Measurements from ENCODE around the gene ANTXR1.

Gene ANTXR1

DNA sequence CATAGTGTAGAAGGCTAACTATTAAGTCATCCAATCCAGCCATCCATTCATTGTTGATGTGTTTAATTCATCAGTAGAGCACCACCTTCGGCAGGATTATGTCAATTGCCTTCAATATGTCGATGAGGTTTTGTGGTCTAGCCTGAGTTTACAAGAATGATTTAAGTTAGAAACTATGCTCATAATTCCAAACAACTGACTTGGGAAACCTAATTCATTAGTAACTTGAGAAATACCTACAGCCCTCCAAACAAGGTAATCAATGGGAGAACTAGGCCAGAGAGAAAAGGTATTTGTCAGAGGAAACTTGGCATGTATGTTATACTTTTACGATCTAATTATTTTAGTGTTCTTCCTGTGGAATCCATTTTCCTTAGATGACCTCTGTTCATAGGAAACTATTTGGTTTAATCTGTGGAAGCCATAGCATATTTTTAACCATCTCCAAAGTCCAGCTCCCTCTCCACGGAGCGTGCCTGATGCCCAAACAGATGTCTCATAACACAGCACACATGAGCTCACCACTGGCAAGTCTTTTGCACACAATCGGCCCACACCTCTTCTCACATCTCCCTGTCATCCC lies 225.6 kb downstream of the ANTXR1 start:
- H3K4me3 ChIP-seq (ENCODE audit: low read depth, low read length), result no peak overlapping the region
- TF ChIP-seq, protein P1, sequence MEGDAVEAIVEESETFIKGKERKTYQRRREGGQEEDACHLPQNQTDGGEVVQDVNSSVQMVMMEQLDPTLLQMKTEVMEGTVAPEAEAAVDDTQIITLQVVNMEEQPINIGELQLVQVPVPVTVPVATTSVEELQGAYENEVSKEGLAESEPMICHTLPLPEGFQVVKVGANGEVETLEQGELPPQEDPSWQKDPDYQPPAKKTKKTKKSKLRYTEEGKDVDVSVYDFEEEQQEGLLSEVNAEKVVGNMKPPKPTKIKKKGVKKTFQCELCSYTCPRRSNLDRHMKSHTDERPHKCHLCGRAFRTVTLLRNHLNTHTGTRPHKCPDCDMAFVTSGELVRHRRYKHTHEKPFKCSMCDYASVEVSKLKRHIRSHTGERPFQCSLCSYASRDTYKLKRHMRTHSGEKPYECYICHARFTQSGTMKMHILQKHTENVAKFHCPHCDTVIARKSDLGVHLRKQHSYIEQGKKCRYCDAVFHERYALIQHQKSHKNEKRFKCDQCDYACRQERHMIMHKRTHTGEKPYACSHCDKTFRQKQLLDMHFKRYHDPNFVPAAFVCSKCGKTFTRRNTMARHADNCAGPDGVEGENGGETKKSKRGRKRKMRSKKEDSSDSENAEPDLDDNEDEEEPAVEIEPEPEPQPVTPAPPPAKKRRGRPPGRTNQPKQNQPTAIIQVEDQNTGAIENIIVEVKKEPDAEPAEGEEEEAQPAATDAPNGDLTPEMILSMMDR (IDR thresholded peaks at IDR 0.05; ENCODE audit: borderline replicate concordance, insufficient read depth, low read depth, low read length), result no peak

DNA sequence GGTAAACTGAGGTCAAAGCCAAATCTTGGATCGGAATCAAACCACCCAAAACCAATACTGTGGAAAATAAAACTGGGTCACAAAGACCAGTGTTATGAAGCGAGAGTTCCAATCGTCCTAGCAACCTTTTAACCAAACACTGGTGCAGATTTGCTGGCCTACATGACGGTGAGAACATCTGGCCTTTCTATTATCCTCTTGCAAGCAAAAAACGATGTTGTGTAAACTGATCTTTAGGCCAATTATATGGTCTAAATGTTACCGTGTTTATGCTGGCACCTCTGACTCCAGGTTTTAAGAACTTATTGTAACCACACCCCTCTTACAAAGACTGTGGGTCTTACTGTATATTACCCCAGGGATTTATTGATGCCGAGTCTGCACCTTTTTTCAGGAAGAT lies 228.1 kb downstream of the ANTXR1 start:
- TF ChIP-seq, protein P1 (IDR thresholded peaks at IDR 0.05; ENCODE audit: borderline replicate concordance, insufficient read depth, low read depth, low read length), result no peak
- no peak overlapping the region for H3K4me3 ChIP-seq (ENCODE audit: low read depth, low read length)

DNA sequence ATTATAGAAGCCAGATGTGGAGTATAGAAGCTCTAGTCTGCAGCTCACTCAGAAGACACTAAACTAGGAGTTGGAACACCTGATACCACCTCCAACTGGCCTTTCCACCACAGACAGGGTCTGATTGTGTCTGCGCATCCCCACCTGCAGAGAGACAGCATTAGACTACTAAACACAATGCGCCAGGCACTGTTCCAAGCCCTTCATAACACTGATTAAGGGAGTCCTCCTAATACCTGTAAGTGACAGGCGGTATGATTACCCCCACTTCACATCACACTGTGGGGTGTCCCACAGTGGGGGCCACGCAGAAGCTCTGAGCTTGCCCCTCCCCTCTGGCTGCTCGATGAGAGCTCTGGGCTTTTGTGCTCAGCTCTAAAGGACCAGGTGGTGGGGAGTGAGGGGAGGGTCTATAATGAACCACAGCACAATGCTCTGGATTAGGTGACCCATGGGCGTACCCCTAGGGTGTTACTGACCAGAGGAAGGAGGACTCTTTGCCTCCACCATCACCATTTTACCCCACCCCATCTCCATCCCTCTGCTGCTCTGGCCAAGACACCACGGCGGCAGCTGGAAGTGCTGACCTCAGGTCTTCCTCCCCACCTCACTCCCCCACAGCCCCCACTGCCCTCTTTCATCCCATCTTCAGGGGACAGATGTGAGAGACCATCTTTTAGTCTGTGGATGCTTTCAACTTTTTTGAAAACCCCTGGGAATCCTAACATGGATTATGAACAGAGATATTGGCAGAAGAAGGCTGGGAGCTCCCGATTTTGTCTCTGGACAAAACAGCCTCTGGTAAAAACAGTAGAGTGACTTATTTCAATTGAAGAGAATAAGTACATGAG lies 228.9 kb downstream of the ANTXR1 start:
- no peak overlapping the region for H3K4me3 ChIP-seq (ENCODE audit: low read depth, low read length)
- TF ChIP-seq, protein P1 (IDR thresholded peaks at IDR 0.05; ENCODE audit: borderline replicate concordance, insufficient read depth, low read depth, low read length), result no peak

DNA sequence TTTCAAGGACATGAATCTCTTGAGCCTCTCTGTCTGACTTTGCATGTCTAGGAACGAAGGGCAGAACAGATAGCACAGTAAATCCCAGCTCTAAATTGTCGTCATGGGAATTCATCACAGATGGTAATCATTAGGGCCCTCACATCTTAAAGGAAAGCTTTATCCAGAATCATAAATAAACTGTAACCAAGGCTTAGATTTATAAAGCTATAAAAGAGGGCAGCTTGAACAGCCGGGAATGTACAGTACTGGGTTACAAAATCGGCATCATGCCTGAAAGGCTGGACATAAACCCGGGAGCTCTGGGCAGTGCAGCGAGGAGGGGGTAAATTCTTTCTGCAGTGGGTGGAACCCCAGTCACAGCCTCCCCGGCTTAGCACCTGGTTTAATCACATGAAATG lies 229.7 kb downstream of the ANTXR1 start:
- no peak overlapping the region for H3K4me3 ChIP-seq (ENCODE audit: low read depth, low read length)
- TF ChIP-seq, protein P1 (IDR thresholded peaks at IDR 0.05; ENCODE audit: borderline replicate concordance, insufficient read depth, low read depth, low read length), result no peak

DNA sequence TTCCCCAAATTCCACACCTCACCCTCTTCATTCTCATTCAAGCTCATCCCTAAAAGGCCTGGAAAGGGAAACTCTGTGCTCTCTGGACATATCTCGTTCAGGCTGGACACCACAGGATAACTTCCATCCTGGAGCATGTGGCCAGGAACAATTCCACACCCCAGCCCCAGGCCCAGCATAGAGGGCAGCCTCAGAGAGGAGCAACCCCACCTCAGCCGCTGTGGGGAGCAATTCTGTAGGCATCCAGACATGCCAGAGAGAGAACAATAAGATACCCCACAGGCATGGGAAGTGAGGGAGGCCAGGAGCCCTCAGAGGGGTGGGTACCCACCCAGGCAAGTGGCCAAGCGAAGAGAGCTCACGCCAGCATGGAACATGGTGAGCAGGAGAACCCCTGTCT lies 230.7 kb downstream of the ANTXR1 start:
- TF ChIP-seq, protein P1 (IDR thresholded peaks at IDR 0.05; ENCODE audit: borderline replicate concordance, insufficient read depth, low read depth, low read length), result no peak

DNA sequence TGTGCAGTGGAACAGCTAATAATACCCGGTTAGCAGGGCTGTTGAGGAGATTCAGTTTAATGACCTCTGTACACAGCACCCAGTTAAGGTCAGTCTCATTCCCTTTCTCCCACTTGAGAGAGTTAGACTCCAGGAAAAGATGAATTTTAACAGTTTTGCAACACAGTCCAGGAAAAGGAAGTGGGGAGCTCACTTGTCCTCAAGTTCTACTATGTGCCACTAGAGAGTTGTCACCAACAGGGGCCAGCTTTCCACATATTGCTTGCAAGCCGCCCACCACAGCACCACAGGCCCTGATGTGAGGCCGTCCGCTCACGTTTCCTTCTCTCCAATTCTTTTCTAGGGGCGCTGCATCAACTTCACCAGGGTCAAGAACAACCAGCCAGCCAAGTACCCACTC lies 231.9 kb downstream of the ANTXR1 start:
- TF ChIP-seq, protein P1 (IDR thresholded peaks at IDR 0.05; ENCODE audit: borderline replicate concordance, insufficient read depth, low read depth, low read length), result no peak

More for the DNA sequence above, 230.7 kb downstream of the ANTXR1 start:
- H3K4me3 ChIP-seq (ENCODE audit: low read depth, low read length), result no peak overlapping the region

DNA sequence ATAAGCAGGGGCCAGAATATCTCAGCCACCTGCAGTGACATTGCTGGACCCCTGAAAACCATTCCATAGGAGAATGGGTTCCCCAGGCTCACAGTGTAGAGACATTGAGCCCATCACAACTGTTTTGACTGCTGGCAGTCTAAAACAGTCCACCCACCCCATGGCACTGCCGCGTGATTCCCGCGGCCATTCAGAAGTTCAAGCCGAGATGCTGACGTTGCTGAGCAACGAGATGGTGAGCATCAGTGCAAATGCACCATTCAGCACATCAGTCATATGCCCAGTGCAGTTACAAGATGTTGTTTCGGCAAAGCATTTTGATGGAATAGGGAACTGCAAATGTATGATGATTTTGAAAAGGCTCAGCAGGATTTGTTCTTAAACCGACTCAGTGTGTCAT lies 234.6 kb downstream of the ANTXR1 start:
- TF ChIP-seq, protein P1 (IDR thresholded peaks at IDR 0.05; ENCODE audit: borderline replicate concordance, insufficient read depth, low read depth, low read length), result no peak
- no peak overlapping the region for H3K4me3 ChIP-seq (ENCODE audit: low read depth, low read length)

More for the DNA sequence above, 231.9 kb downstream of the ANTXR1 start:
- no peak overlapping the region for H3K4me3 ChIP-seq (ENCODE audit: low read depth, low read length)

Data from GM12875 (cell line).